Transverse colon (tissue), 4 donors: ENCODE data around the gene SBNO2.

Experiments used
- EP300 ChIP-seq: sonication (generic); formaldehyde crosslinking; IDR thresholded peaks from one replicate; pipeline ENCODE4 v1.6.1; 2017; ENCODE audit warnings: antibody characterized with exemption, low read depth
- POLR2A ChIP-seq: fragments of 450-650 bp; IDR thresholded peaks from one replicate; pipeline ENCODE4 v1.6.1; 2016; ENCODE audit warnings: antibody characterized with exemption, mild to moderate bottlenecking, moderate library complexity
- POLR2AphosphoS5 ChIP-seq, 3 donors: sonication (generic); formaldehyde crosslinking; IDR thresholded peaks; one replicate each; pipeline ENCODE4 v1.6.1; 2016; ENCODE audit warnings: antibody characterized with exemption in 3 of 3
- TF ChIP-seq, protein P1 (sequence below), 5 experiments: fragments of 200-600 bp in 3 of 5; fragments of 450-650 bp in 2 of 5; sonication (generic) in 3 of 5; IDR thresholded peaks; 1 replicate in 2 of 5; 2 replicates in 3 of 5; pipeline ENCODE4 v1.5.1; 2016 to 2017; ENCODE audit warnings: antibody characterized with exemption in 5 of 5, inconsistent platforms in 3 of 5, mild to moderate bottlenecking in 2 of 5, moderate library complexity in 1 of 5

- TF ChIP-seq, protein P1, sequence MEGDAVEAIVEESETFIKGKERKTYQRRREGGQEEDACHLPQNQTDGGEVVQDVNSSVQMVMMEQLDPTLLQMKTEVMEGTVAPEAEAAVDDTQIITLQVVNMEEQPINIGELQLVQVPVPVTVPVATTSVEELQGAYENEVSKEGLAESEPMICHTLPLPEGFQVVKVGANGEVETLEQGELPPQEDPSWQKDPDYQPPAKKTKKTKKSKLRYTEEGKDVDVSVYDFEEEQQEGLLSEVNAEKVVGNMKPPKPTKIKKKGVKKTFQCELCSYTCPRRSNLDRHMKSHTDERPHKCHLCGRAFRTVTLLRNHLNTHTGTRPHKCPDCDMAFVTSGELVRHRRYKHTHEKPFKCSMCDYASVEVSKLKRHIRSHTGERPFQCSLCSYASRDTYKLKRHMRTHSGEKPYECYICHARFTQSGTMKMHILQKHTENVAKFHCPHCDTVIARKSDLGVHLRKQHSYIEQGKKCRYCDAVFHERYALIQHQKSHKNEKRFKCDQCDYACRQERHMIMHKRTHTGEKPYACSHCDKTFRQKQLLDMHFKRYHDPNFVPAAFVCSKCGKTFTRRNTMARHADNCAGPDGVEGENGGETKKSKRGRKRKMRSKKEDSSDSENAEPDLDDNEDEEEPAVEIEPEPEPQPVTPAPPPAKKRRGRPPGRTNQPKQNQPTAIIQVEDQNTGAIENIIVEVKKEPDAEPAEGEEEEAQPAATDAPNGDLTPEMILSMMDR (IDR thresholded peaks at IDR 0.05) = no peak
- TF ChIP-seq EP300 (no peak), POLR2AphosphoS5 (IDR thresholded peaks at IDR 0.05) (no peak), POLR2A (no peak)
These were observed 25.5 kb upstream of the SBNO2 start for GRCh38 chr19:1199531-1199930.
